Measurements from ENCODE around the gene KIFBP.
"Not testable (repeated sequence)": the region's sequence is repeated elsewhere in the genome, so short reads cannot be mapped to it uniquely, and the experiment has no call there.

Gene KIFBP

DNA sequence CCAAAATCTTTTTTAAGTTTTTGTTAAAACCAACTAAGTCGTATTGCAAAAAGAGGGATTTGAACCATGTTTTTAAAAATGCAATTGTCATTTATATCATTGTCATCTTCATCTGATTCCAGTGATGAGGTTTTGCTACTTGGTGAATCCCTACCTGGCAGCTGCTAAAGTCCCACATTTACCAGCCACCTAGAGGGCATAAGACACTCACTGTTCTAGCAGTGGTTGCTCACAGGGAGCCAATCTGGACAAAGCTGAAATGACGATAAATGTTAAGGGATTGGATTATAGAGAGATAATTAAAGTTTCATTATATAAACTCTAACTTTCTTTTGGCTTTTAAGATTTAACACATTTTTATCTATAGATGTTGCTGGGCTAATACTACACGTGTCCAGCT, 18.7 kb downstream of the KIFBP start:
- Histone ChIP-seq H3K36me3 (ENCODE audit: insufficient read depth, low read depth, low read length) (peaks cover 65% of the 10 kb centered on the region), H3K4me3 (ENCODE audit: low read length) (no peak overlapping the region), H3K9me3 (ENCODE audit: insufficient read depth, low read depth, low read length) (no peaks in the 10 kb centered on the region), H3K9ac (ENCODE audit: low read depth, low read length) (no peak overlapping the region), H3K27me3 (ENCODE audit: insufficient read depth, low read length) (no peaks in the 10 kb centered on the region), H3K4me1 (ENCODE audit: insufficient read depth, low read length) (no peaks in the 10 kb centered on the region), H3K27ac (ENCODE audit: low read length) (no peak overlapping the region)

- H3K27me3 ChIP-seq (ENCODE audit: insufficient read depth, low read length), result no peaks in the 10 kb centered on the region
- no peak overlapping the region for H3K4me3 ChIP-seq (ENCODE audit: low read length)
- no peak overlapping the region for H3K27ac ChIP-seq (ENCODE audit: low read length)
- H3K36me3 ChIP-seq (ENCODE audit: insufficient read depth, low read depth, low read length), result peaks cover 85% of the 10 kb centered on the region
- H3K4me1 ChIP-seq (ENCODE audit: insufficient read depth, low read length), result no peaks in the 10 kb centered on the region
- no peak overlapping the region for H3K9ac ChIP-seq (ENCODE audit: low read depth, low read length)
- H3K9me3 ChIP-seq (ENCODE audit: insufficient read depth, low read depth, low read length), result no peaks in the 10 kb centered on the region
Measured at GRCh38 chr10:69009360-69009759, 20.8 kb downstream of the KIFBP start.

GRCh38 chr10:69010151-69010640, 21.6 kb downstream of the KIFBP start:
- H3K4me3 ChIP-seq (ENCODE audit: low read length), result no peak overlapping the region
- H3K9me3 ChIP-seq (ENCODE audit: insufficient read depth, low read depth, low read length), result no peaks in the 10 kb centered on the region
- H3K36me3 ChIP-seq (ENCODE audit: insufficient read depth, low read depth, low read length), result peaks cover 89% of the 10 kb centered on the region
- no peaks in the 10 kb centered on the region for H3K4me1 ChIP-seq (ENCODE audit: insufficient read depth, low read length)
- H3K9ac ChIP-seq (ENCODE audit: low read depth, low read length), result no peak overlapping the region
- H3K27ac ChIP-seq (ENCODE audit: low read length), result no peak overlapping the region
- H3K27me3 ChIP-seq (ENCODE audit: insufficient read depth, low read length), result no peaks in the 10 kb centered on the region

GRCh38 chr10:69012778-69013177, 24.2 kb downstream of the KIFBP start:
- not testable (repeated sequence) for H3K9ac ChIP-seq (ENCODE audit: low read depth, low read length); H3K9me3 ChIP-seq (ENCODE audit: insufficient read depth, low read depth, low read length); H3K4me1 ChIP-seq (ENCODE audit: insufficient read depth, low read length); H3K4me3 ChIP-seq (ENCODE audit: low read length); H3K27ac ChIP-seq (ENCODE audit: low read length); H3K27me3 ChIP-seq (ENCODE audit: insufficient read depth, low read length)
- peaks cover 81% of the 10 kb centered on the region for H3K36me3 ChIP-seq (ENCODE audit: insufficient read depth, low read depth, low read length)

- no peak overlapping the region for H3K4me3 ChIP-seq (ENCODE audit: low read length)
- no peak overlapping the region for H3K9ac ChIP-seq (ENCODE audit: low read depth, low read length)
- H3K27me3 ChIP-seq (ENCODE audit: insufficient read depth, low read length), result no peaks in the 10 kb centered on the region
- H3K27ac ChIP-seq (ENCODE audit: low read length), result no peak overlapping the region
- H3K36me3 ChIP-seq (ENCODE audit: insufficient read depth, low read depth, low read length), result peaks cover 71% of the 10 kb centered on the region
- no peaks in the 10 kb centered on the region for H3K9me3 ChIP-seq (ENCODE audit: insufficient read depth, low read depth, low read length)
- H3K4me1 ChIP-seq (ENCODE audit: insufficient read depth, low read length), result no peaks in the 10 kb centered on the region
Measured at GRCh38 chr10:69014171-69014570, 25.6 kb downstream of the KIFBP start.

DNA sequence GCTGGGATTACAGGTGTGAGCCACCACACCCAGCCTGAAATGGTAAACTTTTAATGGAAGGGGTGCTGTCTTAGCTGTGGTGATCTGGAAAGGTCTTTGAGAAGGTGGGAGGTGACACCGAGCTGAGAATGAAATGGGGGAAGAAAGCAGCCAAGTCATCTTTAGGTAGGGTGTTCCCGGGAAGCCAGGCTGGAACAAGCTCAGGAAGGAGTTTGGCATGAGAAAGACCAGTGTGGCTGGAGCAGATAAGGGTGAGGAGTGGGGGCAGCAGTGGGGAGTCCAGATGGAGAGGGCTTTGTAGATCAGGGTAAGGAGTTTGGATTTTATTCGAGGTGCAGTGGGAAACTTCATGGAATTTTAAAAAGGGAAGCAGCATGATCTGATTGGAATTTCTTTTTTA, 30.0 kb downstream of the KIFBP start:
- H3K27ac ChIP-seq (ENCODE audit: low read length), result no peak overlapping the region
- no peaks in the 10 kb centered on the region for H3K4me1 ChIP-seq (ENCODE audit: insufficient read depth, low read length)
- H3K27me3 ChIP-seq (ENCODE audit: insufficient read depth, low read length), result no peaks in the 10 kb centered on the region
- H3K9me3 ChIP-seq (ENCODE audit: insufficient read depth, low read depth, low read length), result no peaks in the 10 kb centered on the region
- peaks cover 33% of the 10 kb centered on the region for H3K36me3 ChIP-seq (ENCODE audit: insufficient read depth, low read depth, low read length)
- H3K4me3 ChIP-seq (ENCODE audit: low read length), result no peak overlapping the region
- H3K9ac ChIP-seq (ENCODE audit: low read depth, low read length), result no peak overlapping the region

DNA sequence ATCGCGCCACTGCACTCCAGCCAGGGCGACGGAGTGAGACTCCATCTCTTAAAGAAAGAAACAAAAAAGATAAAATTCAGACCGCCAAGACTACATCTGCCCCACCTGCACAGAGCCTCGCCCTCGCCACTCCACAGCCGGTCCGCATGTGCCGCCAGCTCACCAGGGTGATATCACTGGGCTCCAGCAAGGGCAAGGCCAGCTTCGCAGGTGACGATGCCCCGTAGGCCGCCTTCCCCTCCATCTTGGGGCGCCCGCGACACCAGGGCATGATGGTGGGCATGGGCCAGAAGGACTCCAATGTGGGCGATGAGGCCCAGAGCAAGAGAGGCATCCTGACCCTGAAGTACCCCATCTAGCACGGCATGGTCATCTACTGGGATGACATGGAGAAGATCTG, 34.0 kb downstream of the KIFBP start:
- H3K27me3 ChIP-seq (ENCODE audit: insufficient read depth, low read length), result no peaks in the 10 kb centered on the region
- H3K4me3 ChIP-seq (ENCODE audit: low read length), result no peak overlapping the region
- no peaks in the 10 kb centered on the region for H3K9me3 ChIP-seq (ENCODE audit: insufficient read depth, low read depth, low read length)
- H3K4me1 ChIP-seq (ENCODE audit: insufficient read depth, low read length), result no peaks in the 10 kb centered on the region
- H3K9ac ChIP-seq (ENCODE audit: low read depth, low read length), result no peak overlapping the region
- H3K27ac ChIP-seq (ENCODE audit: low read length), result no peak overlapping the region
- H3K36me3 ChIP-seq (ENCODE audit: insufficient read depth, low read depth, low read length), result no peaks in the 10 kb centered on the region

- Histone ChIP-seq H3K4me1 (ENCODE audit: insufficient read depth, low read length) (no peaks in the 10 kb centered on the region), H3K4me3 (ENCODE audit: low read length) (no peak overlapping the region)
Measured at GRCh38 chr10:69025370-69025896, 36.8 kb downstream of the KIFBP start.

DNA sequence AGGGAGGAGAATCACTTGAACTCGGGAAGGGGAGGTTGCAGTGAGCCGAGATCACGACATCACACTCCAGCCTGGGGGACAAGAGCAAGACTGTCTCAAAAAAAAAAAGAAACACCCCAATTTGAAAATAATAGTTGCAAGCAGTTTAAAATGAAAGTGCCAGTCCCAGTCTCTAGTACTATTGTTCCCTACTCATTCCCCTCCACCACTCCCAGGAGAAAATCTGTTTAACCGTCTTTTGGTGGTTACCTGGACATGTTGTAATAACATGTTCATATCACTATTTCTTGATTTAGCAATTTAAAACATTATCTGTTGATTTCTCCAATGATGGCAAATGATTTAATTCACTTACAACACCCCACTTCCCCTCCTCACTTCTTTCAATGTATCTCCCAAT, 44.7 kb downstream of the KIFBP start:
- H3K27me3 ChIP-seq (ENCODE audit: insufficient read depth, low read length), result no peaks in the 10 kb centered on the region
- H3K27ac ChIP-seq (ENCODE audit: low read length), result no peak overlapping the region
- no peaks in the 10 kb centered on the region for H3K4me1 ChIP-seq (ENCODE audit: insufficient read depth, low read length)
- peaks cover 10% of the 10 kb centered on the region for H3K9me3 ChIP-seq (ENCODE audit: insufficient read depth, low read depth, low read length)
- H3K9ac ChIP-seq (ENCODE audit: low read depth, low read length), result no peak overlapping the region
- no peak overlapping the region for H3K4me3 ChIP-seq (ENCODE audit: low read length)
- no peaks in the 10 kb centered on the region for H3K36me3 ChIP-seq (ENCODE audit: insufficient read depth, low read depth, low read length)

More at GRCh38 chr10:69025370-69025896, 36.8 kb downstream of the KIFBP start:
- no peak overlapping the region for H3K27ac ChIP-seq (ENCODE audit: low read length)
- no peaks in the 10 kb centered on the region for H3K27me3 ChIP-seq (ENCODE audit: insufficient read depth, low read length)
- peaks cover 10% of the 10 kb centered on the region for H3K9me3 ChIP-seq (ENCODE audit: insufficient read depth, low read depth, low read length)
- no peaks in the 10 kb centered on the region for H3K36me3 ChIP-seq (ENCODE audit: insufficient read depth, low read depth, low read length)
- H3K9ac ChIP-seq (ENCODE audit: low read depth, low read length), result no peak overlapping the region

- Histone ChIP-seq H3K36me3 (ENCODE audit: insufficient read depth, low read depth, low read length) (no peaks in the 10 kb centered on the region), H3K4me1 (ENCODE audit: insufficient read depth, low read length) (no peaks in the 10 kb centered on the region)
Measured at GRCh38 chr10:69037489-69037888, 48.9 kb downstream of the KIFBP start.

DNA sequence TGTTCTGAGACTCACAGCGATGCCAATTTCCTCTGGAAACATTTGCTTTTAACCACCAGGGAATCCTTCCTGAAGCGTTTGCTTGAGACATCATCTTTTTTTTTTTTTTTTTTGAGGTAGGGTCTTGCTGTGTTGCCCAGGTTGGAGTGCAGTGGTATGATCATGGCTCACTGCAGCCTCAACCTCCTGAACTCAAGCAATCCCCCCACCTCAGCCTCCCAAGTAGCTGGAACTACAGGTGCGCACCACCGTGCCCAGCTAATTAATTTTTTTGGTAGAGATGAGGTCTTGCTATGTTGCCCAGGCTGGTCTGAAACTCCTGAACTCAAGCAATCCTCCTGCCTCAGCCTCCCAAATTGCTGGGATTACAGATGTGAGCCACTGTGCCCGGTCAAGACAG, 52.3 kb downstream of the KIFBP start:
- H3K9me3 ChIP-seq (ENCODE audit: insufficient read depth, low read depth, low read length); H3K27ac ChIP-seq (ENCODE audit: low read length); H3K9ac ChIP-seq (ENCODE audit: low read depth, low read length); H3K27me3 ChIP-seq (ENCODE audit: insufficient read depth, low read length); H3K4me3 ChIP-seq (ENCODE audit: low read length); H3K4me1 ChIP-seq (ENCODE audit: insufficient read depth, low read length); H3K36me3 ChIP-seq (ENCODE audit: insufficient read depth, low read depth, low read length): not testable (repeated sequence)

More at GRCh38 chr10:69037489-69037888, 48.9 kb downstream of the KIFBP start:
- no peaks in the 10 kb centered on the region for H3K27me3 ChIP-seq (ENCODE audit: insufficient read depth, low read length)
- H3K9me3 ChIP-seq (ENCODE audit: insufficient read depth, low read depth, low read length), result no peaks in the 10 kb centered on the region
- H3K27ac ChIP-seq (ENCODE audit: low read length), result no peak overlapping the region
- no peak overlapping the region for H3K9ac ChIP-seq (ENCODE audit: low read depth, low read length)
- no peak overlapping the region for H3K4me3 ChIP-seq (ENCODE audit: low read length)

GRCh38 chr10:69042417-69042816, 53.8 kb downstream of the KIFBP start:
- Histone ChIP-seq H3K9me3 (ENCODE audit: insufficient read depth, low read depth, low read length) (no peaks in the 10 kb centered on the region), H3K4me1 (ENCODE audit: insufficient read depth, low read length) (no peaks in the 10 kb centered on the region), H3K27ac (ENCODE audit: low read length) (no peak overlapping the region), H3K36me3 (ENCODE audit: insufficient read depth, low read depth, low read length) (no peaks in the 10 kb centered on the region), H3K27me3 (ENCODE audit: insufficient read depth, low read length) (no peaks in the 10 kb centered on the region), H3K4me3 (ENCODE audit: low read length) (no peak overlapping the region), H3K9ac (ENCODE audit: low read depth, low read length) (no peak overlapping the region)
